ENCODE data around the gene ASIC4. TPM values are rescaled to one million over a fixed set of nuclear protein-coding genes. Genes with fewer than 3 reads are reported as not detected.

Gene ASIC4
- total RNA-seq, 1 experiment from 2014 or later: 0.17 TPM

DNA sequence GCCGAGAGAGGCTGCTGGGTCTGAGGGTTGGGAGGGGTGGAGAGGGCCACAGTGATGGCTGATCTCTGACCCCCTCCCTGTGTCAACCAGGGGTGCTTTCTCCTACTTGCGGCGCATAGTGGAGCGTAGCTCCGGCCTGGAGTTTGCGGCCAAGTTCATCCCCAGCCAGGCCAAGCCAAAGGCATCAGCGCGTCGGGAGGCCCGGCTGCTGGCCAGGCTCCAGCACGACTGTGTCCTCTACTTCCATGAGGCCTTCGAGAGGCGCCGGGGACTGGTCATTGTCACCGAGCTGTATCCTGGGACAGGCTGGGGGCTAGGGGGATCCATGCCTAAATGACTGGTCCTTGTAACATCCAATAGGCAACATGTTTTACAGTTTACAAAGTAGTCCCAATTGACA lies 36.5 kb upstream of the ASIC4 start:
- in situ Hi-C loops (cut with HindIII; ENCODE audit: low pct_unique_long_range_greater_than_20kb, low sequenced_read_pairs): no loop called here

DNA sequence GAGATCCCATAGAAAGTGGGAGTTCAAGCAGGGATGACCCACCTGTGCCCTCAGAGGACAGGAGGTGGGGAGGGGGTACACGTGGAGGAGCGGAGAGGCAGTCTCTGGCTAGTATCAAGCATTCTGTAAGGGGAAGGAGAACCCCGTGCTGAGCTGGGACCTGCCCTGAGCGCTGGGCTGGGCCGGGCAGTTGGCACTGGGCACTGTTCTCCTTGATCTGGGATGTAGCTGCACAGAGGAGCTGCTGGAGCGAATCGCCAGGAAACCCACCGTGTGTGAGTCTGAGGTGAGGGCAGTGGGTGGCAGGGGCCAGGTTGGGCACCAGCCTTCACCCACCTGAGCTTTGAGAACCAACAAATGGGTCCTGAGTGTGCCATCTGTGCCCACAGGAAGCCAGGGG lies 35.4 kb upstream of the ASIC4 start:
- in situ Hi-C loops (cut with HindIII; ENCODE audit: low pct_unique_long_range_greater_than_20kb, low sequenced_read_pairs): no loop called here

More for the DNA sequence above, 36.5 kb upstream of the ASIC4 start:
- no peak for DNase-seq (ENCODE audit: low read depth)

GRCh38 chr2:219480004-219480403 lies 34.3 kb upstream of the ASIC4 start:
- no peak for DNase-seq (ENCODE audit: low read depth)
- in situ Hi-C loops (cut with HindIII; ENCODE audit: low pct_unique_long_range_greater_than_20kb, low sequenced_read_pairs): no loop called here

More for the DNA sequence above, 35.4 kb upstream of the ASIC4 start:
- no peak for DNase-seq (ENCODE audit: low read depth)

GRCh38 chr2:219482674-219483405 lies 31.4 kb upstream of the ASIC4 start:
- DNase-seq (ENCODE audit: low read depth): no peak
- in situ Hi-C loops (cut with HindIII; ENCODE audit: low pct_unique_long_range_greater_than_20kb, low sequenced_read_pairs): no loop called here

- in situ Hi-C loops (cut with HindIII; ENCODE audit: low pct_unique_long_range_greater_than_20kb, low sequenced_read_pairs): no loop called here
- no peak for DNase-seq (ENCODE audit: low read depth)
These were observed 30.6 kb upstream of the ASIC4 start for GRCh38 chr2:219483451-219484342.

DNA sequence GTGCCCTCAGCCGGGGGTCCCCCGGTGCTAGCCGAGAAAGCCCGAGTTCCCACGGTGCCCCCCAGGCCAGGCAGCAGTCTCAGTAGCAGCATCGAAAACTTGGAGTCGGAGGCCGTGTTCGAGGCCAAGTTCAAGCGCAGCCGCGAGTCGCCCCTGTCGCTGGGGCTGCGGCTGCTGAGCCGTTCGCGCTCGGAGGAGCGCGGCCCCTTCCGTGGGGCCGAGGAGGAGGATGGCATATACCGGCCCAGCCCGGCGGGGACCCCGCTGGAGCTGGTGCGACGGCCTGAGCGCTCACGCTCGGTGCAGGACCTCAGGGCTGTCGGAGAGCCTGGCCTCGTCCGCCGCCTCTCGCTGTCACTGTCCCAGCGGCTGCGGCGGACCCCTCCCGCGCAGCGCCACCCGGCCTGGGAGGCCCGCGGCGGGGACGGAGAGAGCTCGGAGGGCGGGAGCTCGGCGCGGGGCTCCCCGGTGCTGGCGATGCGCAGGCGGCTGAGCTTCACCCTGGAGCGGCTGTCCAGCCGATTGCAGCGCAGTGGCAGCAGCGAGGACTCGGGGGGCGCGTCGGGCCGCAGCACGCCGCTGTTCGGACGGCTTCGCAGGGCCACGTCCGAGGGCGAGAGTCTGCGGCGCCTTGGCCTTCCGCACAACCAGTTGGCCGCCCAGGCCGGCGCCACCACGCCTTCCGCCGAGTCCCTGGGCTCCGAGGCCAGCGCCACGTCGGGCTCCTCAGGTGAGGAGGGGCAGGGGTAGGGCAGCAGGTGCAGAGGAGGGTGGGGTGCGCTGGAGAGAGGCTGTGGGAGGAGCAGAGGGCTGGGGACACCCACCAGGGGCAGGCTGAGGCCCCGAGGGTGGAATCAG lies 29.7 kb upstream of the ASIC4 start:
- in situ Hi-C loops (cut with HindIII; ENCODE audit: low pct_unique_long_range_greater_than_20kb, low sequenced_read_pairs): no loop called here
- DNase-seq (ENCODE audit: low read depth): no peak

GRCh38 chr2:219485201-219485580 lies 29.1 kb upstream of the ASIC4 start:
- in situ Hi-C loops (cut with HindIII; ENCODE audit: low pct_unique_long_range_greater_than_20kb, low sequenced_read_pairs): no loop called here
- DNase-seq (ENCODE audit: low read depth): no peak

GRCh38 chr2:219486380-219486959 lies 27.8 kb upstream of the ASIC4 start:
- in situ Hi-C loops (cut with HindIII; ENCODE audit: low pct_unique_long_range_greater_than_20kb, low sequenced_read_pairs): no loop called here
- no peak for DNase-seq (ENCODE audit: low read depth)

DNA sequence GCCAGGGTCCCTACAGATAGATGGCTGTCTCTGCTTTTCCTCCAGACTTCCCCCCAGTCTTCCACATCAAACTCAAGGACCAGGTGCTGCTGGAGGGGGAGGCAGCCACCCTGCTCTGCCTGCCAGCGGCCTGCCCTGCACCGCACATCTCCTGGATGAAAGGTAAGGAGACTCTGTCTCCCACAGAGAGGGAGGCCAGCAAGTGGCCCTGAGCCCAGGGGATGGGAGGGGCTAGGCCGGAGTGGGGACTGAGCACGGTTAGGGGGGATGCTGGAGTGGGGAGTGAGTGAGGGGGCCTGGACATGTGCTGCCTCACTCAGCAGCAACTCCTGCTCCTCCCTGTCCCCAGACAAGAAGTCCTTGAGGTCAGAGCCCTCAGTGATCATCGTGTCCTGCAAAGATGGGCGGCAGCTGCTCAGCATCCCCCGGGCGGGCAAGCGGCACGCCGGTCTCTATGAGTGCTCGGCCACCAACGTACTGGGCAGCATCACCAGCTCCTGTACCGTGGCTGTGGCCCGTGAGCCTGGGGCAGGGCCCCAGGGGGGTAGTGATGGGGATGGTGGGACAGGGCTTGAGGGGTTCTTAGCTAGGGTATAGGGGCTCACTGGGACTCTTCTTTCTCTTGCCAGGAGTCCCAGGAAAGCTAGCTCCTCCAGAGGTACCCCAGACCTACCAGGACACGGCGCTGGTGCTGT lies 26.0 kb upstream of the ASIC4 start:
- DNase-seq (ENCODE audit: low read depth): no peak
- in situ Hi-C loops (cut with HindIII; ENCODE audit: low pct_unique_long_range_greater_than_20kb, low sequenced_read_pairs): no loop called here

DNA sequence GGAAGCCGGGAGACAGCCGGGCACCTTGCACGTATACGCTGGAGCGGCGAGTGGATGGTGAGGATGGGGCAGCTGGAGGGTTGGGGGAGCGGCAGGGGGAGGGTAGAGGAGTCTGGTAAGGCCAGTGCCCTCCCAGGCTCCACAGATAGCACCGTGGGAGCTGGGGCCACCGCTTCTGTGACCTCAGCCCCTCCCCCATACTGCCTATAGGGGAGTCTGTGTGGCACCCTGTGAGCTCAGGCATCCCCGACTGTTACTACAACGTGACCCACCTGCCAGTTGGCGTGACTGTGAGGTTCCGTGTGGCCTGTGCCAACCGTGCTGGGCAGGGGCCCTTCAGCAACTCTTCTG lies 25.5 kb upstream of the ASIC4 start:
- no peak for DNase-seq (ENCODE audit: low read depth)
- in situ Hi-C loops (cut with HindIII; ENCODE audit: low pct_unique_long_range_greater_than_20kb, low sequenced_read_pairs): no loop called here

DNA sequence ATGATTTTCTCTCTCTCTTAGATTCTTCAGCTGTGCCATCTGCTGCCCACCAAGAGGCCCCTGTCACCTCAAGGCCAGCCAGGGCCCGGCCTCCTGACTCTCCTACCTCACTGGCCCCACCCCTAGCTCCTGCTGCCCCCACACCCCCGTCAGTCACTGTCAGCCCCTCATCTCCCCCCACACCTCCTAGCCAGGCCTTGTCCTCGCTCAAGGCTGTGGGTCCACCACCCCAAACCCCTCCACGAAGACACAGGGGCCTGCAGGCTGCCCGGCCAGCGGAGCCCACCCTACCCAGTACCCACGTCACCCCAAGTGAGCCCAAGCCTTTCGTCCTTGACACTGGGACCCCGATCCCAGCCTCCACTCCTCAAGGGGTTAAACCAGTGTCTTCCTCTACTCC lies 25.0 kb upstream of the ASIC4 start:
- in situ Hi-C loops (cut with HindIII; ENCODE audit: low pct_unique_long_range_greater_than_20kb, low sequenced_read_pairs): no loop called here
- no peak for DNase-seq (ENCODE audit: low read depth)

DNA sequence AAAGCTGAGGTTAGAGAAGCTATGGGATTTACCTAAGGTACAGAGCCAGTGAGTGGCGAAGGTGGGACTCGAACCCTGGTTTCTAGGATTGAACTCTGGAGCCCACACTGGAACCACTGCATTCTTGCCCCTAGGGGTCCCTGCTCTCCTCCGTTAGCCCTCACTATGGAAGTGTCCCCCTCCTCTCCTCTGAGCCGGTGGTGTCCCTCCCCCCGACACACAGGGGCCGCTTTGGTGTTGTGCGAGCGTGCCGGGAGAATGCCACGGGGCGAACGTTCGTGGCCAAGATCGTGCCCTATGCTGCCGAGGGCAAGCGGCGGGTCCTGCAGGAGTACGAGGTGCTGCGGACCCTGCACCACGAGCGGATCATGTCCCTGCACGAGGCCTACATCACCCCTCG lies 24.1 kb upstream of the ASIC4 start:
- DNase-seq (ENCODE audit: low read depth): no peak
- in situ Hi-C loops (cut with HindIII; ENCODE audit: low pct_unique_long_range_greater_than_20kb, low sequenced_read_pairs): no loop called here

DNA sequence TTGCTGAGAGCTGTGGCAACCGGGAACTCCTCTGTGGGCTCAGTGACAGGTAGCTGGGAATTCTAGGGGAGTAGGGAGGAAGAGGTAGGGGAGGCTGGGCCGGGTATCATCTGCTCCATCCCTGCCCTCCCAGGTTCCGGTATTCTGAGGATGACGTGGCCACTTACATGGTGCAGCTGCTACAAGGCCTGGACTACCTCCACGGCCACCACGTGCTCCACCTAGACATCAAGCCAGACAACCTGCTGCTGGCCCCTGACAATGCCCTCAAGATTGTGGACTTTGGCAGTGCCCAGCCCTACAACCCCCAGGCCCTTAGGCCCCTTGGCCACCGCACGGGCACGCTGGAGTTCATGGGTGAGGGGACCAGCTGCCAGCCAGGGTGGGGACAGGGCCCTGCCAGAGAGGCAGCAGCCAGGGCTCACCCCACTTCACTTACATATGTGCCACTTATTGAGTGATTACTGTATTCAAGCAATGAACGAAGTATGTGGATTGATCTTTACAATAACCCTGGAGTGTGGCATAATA lies 23.6 kb upstream of the ASIC4 start:
- in situ Hi-C loops (cut with HindIII; ENCODE audit: low pct_unique_long_range_greater_than_20kb, low sequenced_read_pairs): no loop called here
- DNase-seq (ENCODE audit: low read depth): no peak

- DNase-seq (ENCODE audit: low read depth): no peak
- in situ Hi-C loops (cut with HindIII; ENCODE audit: low pct_unique_long_range_greater_than_20kb, low sequenced_read_pairs): no loop called here
These were observed 22.9 kb upstream of the ASIC4 start for GRCh38 chr2:219491278-219491963.

- no peak for DNase-seq (ENCODE audit: low read depth)
- in situ Hi-C loops (cut with HindIII; ENCODE audit: low pct_unique_long_range_greater_than_20kb, low sequenced_read_pairs): no loop called here
These were observed 21.7 kb upstream of the ASIC4 start for GRCh38 chr2:219492575-219492974.

- in situ Hi-C loops (cut with HindIII; ENCODE audit: low pct_unique_long_range_greater_than_20kb, low sequenced_read_pairs): no loop called here
- DNase-seq (ENCODE audit: low read depth): no peak
These were observed 21.2 kb upstream of the ASIC4 start for GRCh38 chr2:219493086-219493485.

DNA sequence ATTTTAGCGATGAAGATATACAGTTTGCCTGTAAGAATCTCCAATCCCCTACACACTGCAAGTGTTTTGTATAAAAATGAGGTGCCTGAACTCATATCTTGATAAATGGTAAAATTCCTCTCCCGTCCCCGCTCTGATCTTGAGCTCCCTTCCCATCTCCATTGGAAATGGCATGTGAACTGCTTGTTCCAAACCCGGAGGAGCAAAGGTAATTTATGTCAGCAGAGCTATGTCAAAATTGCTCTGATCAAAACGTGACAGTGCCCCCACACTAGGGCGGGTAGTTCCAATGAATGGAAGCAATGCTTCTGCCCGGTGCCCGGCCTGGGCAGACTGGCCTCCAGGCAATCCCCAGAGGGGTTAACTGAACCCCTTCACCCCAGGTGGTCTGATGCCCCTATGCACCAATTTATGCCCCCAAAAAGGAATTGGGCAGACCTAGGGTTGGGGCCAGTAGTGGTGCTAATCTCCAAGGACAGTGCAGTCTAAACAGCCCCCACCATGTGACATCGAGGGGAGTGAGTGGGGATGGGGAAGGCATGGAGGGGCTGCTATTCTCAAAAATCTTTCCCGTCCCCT lies 19.2 kb upstream of the ASIC4 start:
- DNase-seq (ENCODE audit: low read depth): no peak
- in situ Hi-C loops (cut with HindIII; ENCODE audit: low pct_unique_long_range_greater_than_20kb, low sequenced_read_pairs): no loop called here

All from Caki2 (cell line).